DND-41 (cell line): Measurements from ENCODE around the gene TMED1.

Source experiments
- ATAC-seq: fragments of 200-7000 bp; cut with Tn5 transposase; 3 replicates; pipeline ENCODE4 v1.9.1; 2021; ENCODE audit warnings: low read depth; ENCODE audit not compliant: insufficient read depth
- DNase-seq: peaks from one replicate; pipeline ENCODE4 v3.0.0-alpha.2; 2020
- H2AFZ ChIP-seq: 2 replicates; pipeline ENCODE4 v1.6.0; 2012; ENCODE audit warnings: low read depth, low read length
- H3K27ac ChIP-seq: 2 replicates; pipeline ENCODE4 v1.5.1; 2012; ENCODE audit warnings: low read length, inconsistent platforms
- H3K27me3 ChIP-seq: fragments of 200-600 bp; sonication (generic); 2 replicates; pipeline ENCODE4 v1.6.0; 2012; ENCODE audit warnings: low read length, mild to moderate bottlenecking, inconsistent platforms; ENCODE audit not compliant: insufficient read depth, poor library complexity
- H3K36me3 ChIP-seq: 2 replicates; pipeline ENCODE4 v1.5.1; 2012; ENCODE audit warnings: low read length, inconsistent platforms; ENCODE audit not compliant: insufficient read depth
- H3K4me1 ChIP-seq: 2 replicates; pipeline ENCODE4 v1.5.1; 2012; ENCODE audit warnings: mild to moderate bottlenecking, low read length; ENCODE audit not compliant: insufficient read depth
- H3K4me2 ChIP-seq: 2 replicates; pipeline ENCODE4 v1.6.0; 2012; ENCODE audit warnings: mild to moderate bottlenecking, moderate library complexity, low read length, inconsistent platforms; ENCODE audit not compliant: insufficient read depth
- H3K4me3 ChIP-seq, 2 experiments: fragments of 200-600 bp in 1 of 2; shearing (Covaris generic) in 1 of 2; 2 replicates each; pipeline ENCODE4 v1.5.1; 2012 to 2016; ENCODE audit warnings: inconsistent platforms in 2 of 2, low read length in 2 of 2, mild to moderate bottlenecking in 2 of 2, low read depth in 1 of 2, moderate library complexity in 1 of 2
- H3K79me2 ChIP-seq: 2 replicates; pipeline ENCODE4 v1.6.0; 2012; ENCODE audit warnings: low read length, inconsistent platforms; ENCODE audit not compliant: insufficient read depth
- H3K9ac ChIP-seq: 2 replicates; pipeline ENCODE4 v1.6.0; 2012; ENCODE audit warnings: low read depth, mild to moderate bottlenecking, inconsistent platforms, low read length, moderate library complexity
- H3K9me3 ChIP-seq: 2 replicates; pipeline ENCODE4 v1.5.1; 2012; ENCODE audit warnings: low read length, moderate library complexity, mild to moderate bottlenecking, inconsistent platforms; ENCODE audit not compliant: insufficient read depth, severe bottlenecking
- H4K20me1 ChIP-seq: 2 replicates; pipeline ENCODE4 v1.6.0; 2012; ENCODE audit warnings: low read length; ENCODE audit not compliant: insufficient read depth
- CTCF ChIP-seq: IDR thresholded peaks from 2 replicates; pipeline ENCODE4 v1.5.1; 2012; ENCODE audit warnings: borderline replicate concordance, low read length, moderate library complexity, mild to moderate bottlenecking; ENCODE audit not compliant: poor library complexity, severe bottlenecking; ENCODE audit errors: extremely low read depth
- EZH2 ChIP-seq: IDR thresholded peaks from 3 replicates; pipeline ENCODE4 v1.6.1; 2012; ENCODE audit warnings: borderline replicate concordance, low read depth, mild to moderate bottlenecking, moderate library complexity, low read length, inconsistent platforms; ENCODE audit not compliant: severe bottlenecking

The TMED1 gene

GRCh38 chr19:10818301-10819123 is 17.5 kb downstream of the TMED1 start:
- no peaks in the 10 kb centered on the region; the same call in 1 of the 2 replicates for H4K20me1 ChIP-seq

GRCh38 chr19:10817291-10818038 is 18.5 kb downstream of the TMED1 start:
- H3K4me1 ChIP-seq: no peaks in the 10 kb centered on the region
- no peaks in the 10 kb centered on the region; the same call in 1 of the 2 replicates for H4K20me1 ChIP-seq
- TF ChIP-seq CTCF: no peak
- no peak for TF ChIP-seq EZH2
- peaks cover 76% of the 10 kb centered on the region for H3K36me3 ChIP-seq
- no peak overlapping the region for H3K27ac ChIP-seq
- DNase-seq (no peak), ATAC-seq (no peak)
- no peaks in the 10 kb centered on the region for H3K79me2 ChIP-seq
- no peaks in the 10 kb centered on the region for H3K9me3 ChIP-seq
- H3K9ac ChIP-seq: no peak overlapping the region
- no peaks in the 10 kb centered on the region for H3K27me3 ChIP-seq
- H2AFZ ChIP-seq: no peak overlapping the region
- H3K4me2 ChIP-seq: no peak overlapping the region
- H3K4me3 ChIP-seq: no peak overlapping the region

More at GRCh38 chr19:10818301-10819123, 17.5 kb downstream of the TMED1 start:
- Histone ChIP-seq H3K9ac (no peak overlapping the region), H3K4me2 (no peak overlapping the region), H3K27me3 (no peaks in the 10 kb centered on the region), H3K4me3 (no peak overlapping the region), H2AFZ (no peak overlapping the region), H3K4me1 (no peaks in the 10 kb centered on the region), H3K79me2 (no peaks in the 10 kb centered on the region), H3K27ac (no peak overlapping the region), H3K36me3 (peaks cover 71% of the 10 kb centered on the region), H3K9me3 (no peaks in the 10 kb centered on the region)
- DNase-seq (no peak), ATAC-seq (no peak)
- TF ChIP-seq EZH2: no peak
- no peak for TF ChIP-seq CTCF

GRCh38 chr19:10816691-10817090 is 19.3 kb downstream of the TMED1 start:
- H3K9me3 ChIP-seq: no peaks in the 10 kb centered on the region
- no peak overlapping the region for H2AFZ ChIP-seq
- no peak overlapping the region for H3K4me3 ChIP-seq
- peaks cover 77% of the 10 kb centered on the region for H3K36me3 ChIP-seq
- H3K4me2 ChIP-seq: no peak overlapping the region
- DNase-seq: no peak
- no peak overlapping the region for H3K27ac ChIP-seq
- H4K20me1 ChIP-seq: no peaks in the 10 kb centered on the region; the same call in 1 of the 2 replicates
- no peak for TF ChIP-seq CTCF
- TF ChIP-seq EZH2: no peak
- no peaks in the 10 kb centered on the region for H3K27me3 ChIP-seq
- ATAC-seq: no peak
- H3K9ac ChIP-seq: no peak overlapping the region
- no peaks in the 10 kb centered on the region for H3K79me2 ChIP-seq
- no peaks in the 10 kb centered on the region for H3K4me1 ChIP-seq
